GM10266 (cell line): ENCODE measurements around the gene RNF146.

Experiments
- DNase-seq: peaks from one replicate; pipeline ENCODE4 v3.0.0; 2012; ENCODE audit errors: extremely low spot score
- TF ChIP-seq, protein P1 (sequence below): IDR thresholded peaks from 2 replicates; pipeline ENCODE4 v1.5.1; 2012; ENCODE audit warnings: mild to moderate bottlenecking, low read depth; ENCODE audit not compliant: control insufficient read depth, insufficient read depth; ENCODE audit errors: missing control alignments

The RNF146 gene

GRCh38 chr6:127267646-127268625 lies 1.3 kb downstream of the RNF146 start:
- TF ChIP-seq, protein P1, sequence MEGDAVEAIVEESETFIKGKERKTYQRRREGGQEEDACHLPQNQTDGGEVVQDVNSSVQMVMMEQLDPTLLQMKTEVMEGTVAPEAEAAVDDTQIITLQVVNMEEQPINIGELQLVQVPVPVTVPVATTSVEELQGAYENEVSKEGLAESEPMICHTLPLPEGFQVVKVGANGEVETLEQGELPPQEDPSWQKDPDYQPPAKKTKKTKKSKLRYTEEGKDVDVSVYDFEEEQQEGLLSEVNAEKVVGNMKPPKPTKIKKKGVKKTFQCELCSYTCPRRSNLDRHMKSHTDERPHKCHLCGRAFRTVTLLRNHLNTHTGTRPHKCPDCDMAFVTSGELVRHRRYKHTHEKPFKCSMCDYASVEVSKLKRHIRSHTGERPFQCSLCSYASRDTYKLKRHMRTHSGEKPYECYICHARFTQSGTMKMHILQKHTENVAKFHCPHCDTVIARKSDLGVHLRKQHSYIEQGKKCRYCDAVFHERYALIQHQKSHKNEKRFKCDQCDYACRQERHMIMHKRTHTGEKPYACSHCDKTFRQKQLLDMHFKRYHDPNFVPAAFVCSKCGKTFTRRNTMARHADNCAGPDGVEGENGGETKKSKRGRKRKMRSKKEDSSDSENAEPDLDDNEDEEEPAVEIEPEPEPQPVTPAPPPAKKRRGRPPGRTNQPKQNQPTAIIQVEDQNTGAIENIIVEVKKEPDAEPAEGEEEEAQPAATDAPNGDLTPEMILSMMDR = no peak
- DNase-seq = peak; percentile 23

DNA sequence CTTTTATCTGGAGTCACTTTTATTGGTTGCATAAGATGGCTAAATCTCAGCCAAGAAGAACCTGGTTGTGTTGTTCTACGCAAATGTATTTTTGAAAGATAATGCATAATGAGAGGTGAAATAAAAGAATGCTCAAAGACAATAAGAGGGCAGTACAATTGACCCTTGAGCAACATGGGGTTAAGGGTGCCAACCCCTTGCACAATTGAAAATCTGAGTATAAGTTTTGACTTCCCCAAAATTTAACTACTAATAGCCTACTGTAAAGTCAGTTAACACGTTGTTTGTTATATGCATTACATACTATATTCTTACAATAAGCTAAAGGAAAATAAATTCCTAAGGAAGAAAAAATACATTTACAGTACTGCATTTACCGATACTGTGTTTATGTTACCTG lies 5.9 kb downstream of the RNF146 start:
- TF ChIP-seq, protein P1 = no peak
- DNase-seq = no peak

GRCh38 chr6:127273499-127273898 lies 6.8 kb downstream of the RNF146 start:
- no peak for DNase-seq
- TF ChIP-seq, protein P1 = no peak

DNA sequence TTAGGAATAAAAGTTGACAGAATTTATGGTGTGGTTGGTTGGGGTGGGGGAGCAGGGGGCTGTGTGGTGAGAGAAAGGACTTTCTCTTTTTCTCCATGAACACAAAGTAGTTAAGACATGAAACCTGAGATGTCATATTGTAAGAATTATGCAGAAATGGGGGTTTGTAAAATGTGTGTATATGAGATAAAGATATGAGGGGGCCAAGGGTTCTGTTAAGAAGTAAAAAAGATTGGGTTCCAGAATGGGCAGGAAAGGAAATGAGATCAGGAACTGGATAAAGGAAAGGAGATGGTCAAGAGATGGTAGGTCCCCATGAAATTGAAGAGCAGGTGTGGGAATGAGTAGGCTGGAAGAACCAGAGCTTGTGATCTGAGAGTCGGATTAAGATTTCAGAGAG lies 9.7 kb downstream of the RNF146 start:
- TF ChIP-seq, protein P1 = no peak
- no peak for DNase-seq

DNA sequence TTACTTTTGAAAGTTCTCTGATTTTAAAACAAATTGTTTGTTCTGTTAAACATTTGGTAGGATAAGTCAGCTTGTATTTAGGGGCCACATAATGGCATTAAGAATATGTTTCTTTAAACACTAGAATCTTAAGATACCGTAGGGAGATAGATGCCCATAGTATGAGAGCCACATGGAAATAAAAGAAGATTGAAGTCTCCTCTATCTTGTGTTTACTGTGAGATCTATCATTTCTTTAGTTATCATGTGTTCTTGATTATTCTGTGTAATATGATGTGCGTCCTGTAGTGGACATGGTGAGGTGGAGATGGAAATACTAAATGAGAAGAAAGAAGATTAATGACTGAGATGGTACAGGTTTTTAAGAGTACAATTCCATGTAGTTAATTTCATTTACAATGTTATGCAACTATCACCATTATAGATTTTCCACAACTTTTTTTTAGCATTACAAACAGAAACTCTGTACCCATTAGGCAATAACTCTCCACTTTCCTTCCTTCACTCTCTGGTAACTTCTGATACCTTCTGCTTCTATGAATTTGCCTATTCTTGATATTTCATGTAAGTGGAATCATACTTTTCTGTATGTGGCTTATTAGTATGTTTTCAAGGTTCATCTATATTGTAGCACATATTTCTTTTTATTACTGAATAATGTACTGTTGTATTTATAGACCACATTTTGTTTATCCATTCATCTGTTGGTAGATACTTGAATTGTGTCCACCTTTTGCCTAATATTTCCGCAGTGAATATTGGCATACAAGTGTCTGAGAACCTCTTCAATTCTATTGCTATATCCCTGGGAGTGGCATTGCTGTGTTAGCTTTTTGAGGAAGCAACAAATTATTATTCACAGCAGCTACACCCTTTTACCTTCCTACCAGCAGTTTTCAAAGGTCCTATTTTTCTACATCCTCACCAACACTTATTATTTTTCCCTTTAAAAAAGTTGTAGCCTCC lies 11.5 kb downstream of the RNF146 start:
- TF ChIP-seq, protein P1 = no peak
- DNase-seq = no peak

DNA sequence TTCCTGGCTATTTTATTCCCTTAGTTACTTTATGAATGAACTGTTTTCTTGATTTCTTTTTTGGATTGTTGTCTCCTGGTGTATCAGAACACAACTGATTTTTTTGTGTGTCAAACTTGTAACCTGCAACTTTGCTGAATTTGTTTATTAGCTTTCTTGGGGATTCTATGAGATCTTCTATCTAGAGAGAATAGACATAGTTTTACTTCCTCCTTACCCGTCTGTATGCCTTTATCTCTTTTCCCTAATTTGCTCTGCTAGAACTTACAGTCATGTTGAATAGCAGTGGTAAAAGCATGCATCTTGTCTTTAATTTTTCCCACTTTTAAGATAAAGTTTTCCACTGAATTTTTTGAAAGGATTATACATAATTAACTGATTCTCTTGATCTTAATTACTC lies 13.2 kb downstream of the RNF146 start:
- TF ChIP-seq, protein P1 = no peak
- no peak for DNase-seq
